Stimulated activated CD8-positive, alpha-beta memory T cell treated with anti-CD3 and anti-CD28 coated beads, Interleukin-7, amount 100 ng/mL, for 1 hour (primary cell): Measurements from ENCODE around the gene MTHFD2.

Experiments
- DNase-seq, 2 donors: peaks; one replicate each; pipeline ENCODE4 v3.0.0-alpha.2; 2020; ENCODE audit warnings: low read depth in 2 of 2

MTHFD2 gene

DNA sequence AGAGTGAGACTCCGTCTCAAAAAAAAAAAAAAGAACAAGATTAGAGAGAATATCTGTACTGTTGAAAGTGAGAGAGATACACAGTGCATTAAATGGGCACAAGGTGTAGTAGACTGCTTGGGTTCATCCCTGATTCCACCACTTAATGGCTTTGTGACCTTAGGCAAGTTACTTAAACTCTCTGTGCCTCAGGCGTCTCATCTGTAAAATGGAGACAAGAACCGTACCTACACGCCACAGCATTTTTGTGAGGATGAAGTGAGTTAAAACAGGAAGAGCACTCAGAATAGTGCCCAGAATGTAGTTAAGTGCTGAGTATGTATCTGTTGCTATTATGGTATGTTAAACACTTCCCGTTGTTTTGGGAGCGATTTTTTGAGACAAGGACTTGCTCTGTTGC, 64.3 kb downstream of the MTHFD2 start:
- DNase-seq: no peak

DNA sequence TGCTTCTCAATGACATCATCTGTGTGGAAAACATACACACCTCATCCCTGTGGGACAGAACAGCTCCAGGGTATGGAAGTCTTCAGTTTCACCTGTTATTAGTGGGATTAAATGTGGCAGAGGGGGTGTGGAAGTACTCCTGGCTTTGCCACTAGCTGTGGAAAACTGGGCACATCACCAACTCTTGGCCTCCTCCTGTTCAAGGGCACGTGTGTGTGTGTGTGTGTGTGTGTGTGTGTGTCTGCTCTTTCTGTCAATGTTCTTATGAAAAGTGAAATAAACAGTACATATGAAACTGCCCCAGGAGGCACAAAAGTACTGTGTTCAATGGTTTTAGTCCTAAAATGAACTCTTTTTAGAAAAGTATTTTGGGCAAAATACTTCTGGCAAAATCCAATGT, 65.9 kb downstream of the MTHFD2 start:
- no peak for DNase-seq

DNA sequence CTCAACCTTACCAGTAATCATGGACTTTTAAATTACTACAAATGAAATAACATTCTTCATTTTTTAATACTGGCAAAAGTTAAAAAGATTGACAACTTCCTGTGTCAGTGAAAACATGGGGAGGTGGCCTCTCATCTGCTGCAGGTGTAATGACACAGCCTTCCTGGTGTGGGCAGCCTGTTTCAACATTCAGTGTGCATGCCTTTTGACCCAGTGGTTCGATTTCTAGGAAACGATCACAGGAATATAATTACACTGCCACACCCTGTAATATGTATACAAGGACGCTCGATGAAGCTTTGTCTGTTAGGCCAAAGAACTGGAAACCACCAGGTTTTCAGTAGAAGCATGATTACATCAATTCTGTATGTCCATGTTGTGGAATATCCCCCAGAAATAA, 68.7 kb downstream of the MTHFD2 start:
- DNase-seq: peak in 1 of 2 donors; percentile 11
